ENCODE results near the gene CACHD1. TPM values are rescaled to one million over a fixed set of nuclear protein-coding genes. Genes with fewer than 3 reads are reported as not detected.
"Not testable (repeated sequence)": the region's sequence is repeated elsewhere in the genome, so short reads cannot be mapped to it uniquely, and the experiment has no call there.

The CACHD1 gene
- total and polyA plus RNA-seq, 8 donors = 2.9 to 7.1 (median 5.2) TPM

- Histone ChIP-seq H3K36me3 (no peaks in the 10 kb centered on the region), H3K4me1 (peaks cover 4 to 19% (median 9%) of the 10 kb centered on the region in 3 donors), H3K9me3 (no peaks in the 10 kb centered on the region), H3K4me3 (peak overlapping the region; percentile 16 to 50 (median 34)), H3K27me3 (no peaks in the 10 kb centered on the region), H3K27ac (peak overlapping the region in 2 of 4 donors; percentile 40 to 62)
- 16 to 20% methylated on average over 15 of the region's 15 CpGs for whole genome bisulfite sequencing, 2 donors
- intact Hi-C loops (cut with DNase I) = no loop called here
- FAIRE-seq (no peak), ATAC-seq (peak; percentile 56 to 75 (median 68)), DNase-seq (peak; percentile 26 to 60 (median 44))
- TF ChIP-seq CTCF (IDR thresholded peaks at IDR 0.05) = no peak
Observed at GRCh38 chr1:64505944-64506655, 36.2 kb downstream of the CACHD1 start.

- FAIRE-seq = no peak
- Histone ChIP-seq H3K9me3 (no peaks in the 10 kb centered on the region), H3K27me3 (no peaks in the 10 kb centered on the region), H3K36me3 (no peaks in the 10 kb centered on the region), H3K4me1 (peaks cover 4 to 19% (median 6%) of the 10 kb centered on the region in 3 donors), H3K27ac (no peak overlapping the region), H3K4me3 (no peak overlapping the region)
- intact Hi-C loops (cut with DNase I) = no loop called here
- TF ChIP-seq CTCF (IDR thresholded peaks at IDR 0.05) = no peak
- DNase-seq = no peak
- WGBS, 2 donors = 95 to 98% methylated on average over 2 of the region's 2 CpGs
- ATAC-seq = no peak
Observed at GRCh38 chr1:64508629-64509028, 38.7 kb downstream of the CACHD1 start.

GRCh38 chr1:64511044-64511443 lies 41.1 kb downstream of the CACHD1 start:
- Histone ChIP-seq H3K27ac (no peak overlapping the region), H3K4me3 (no peak overlapping the region), H3K27me3 (no peaks in the 10 kb centered on the region), H3K4me1 (peaks cover 10 to 37% (median 24%) of the 10 kb centered on the region in 3 donors), H3K36me3 (no peaks in the 10 kb centered on the region), H3K9me3 (no peaks in the 10 kb centered on the region)
- FAIRE-seq (no peak), ATAC-seq (no peak), DNase-seq (no peak)
- 84 to 87% methylated on average over 4 of the region's 4 CpGs for WGBS, 2 donors
- intact Hi-C loops (cut with DNase I) = no loop called here
- no peak for TF ChIP-seq CTCF (IDR thresholded peaks at IDR 0.05)

- H3K9me3 ChIP-seq; H3K27me3 ChIP-seq; H3K27ac ChIP-seq; FAIRE-seq; intact Hi-C loops (cut with DNase I); DNase-seq; H3K4me3 ChIP-seq; H3K36me3 ChIP-seq: not testable (repeated sequence)
- peaks cover 10 to 38% (median 34%) of the 10 kb centered on the region in 3 donors for H3K4me1 ChIP-seq
- 46 to 59% methylated on average over 2 of the region's 2 CpGs for WGBS, 2 donors
- peak in 2 of 4 donors; percentile 17 to 19 for ATAC-seq
Observed at GRCh38 chr1:64512206-64512605, 42.3 kb downstream of the CACHD1 start.

GRCh38 chr1:64513545-64513944 lies 43.6 kb downstream of the CACHD1 start:
- Histone ChIP-seq H3K4me3 (no peak overlapping the region), H3K36me3 (no peaks in the 10 kb centered on the region), H3K27ac (peak overlapping the region in 1 of 4 donors; percentile 18), H3K27me3 (no peaks in the 10 kb centered on the region), H3K4me1 (peaks cover 10 to 38% (median 34%) of the 10 kb centered on the region in 3 donors), H3K9me3 (no peaks in the 10 kb centered on the region)
- TF ChIP-seq CTCF (IDR thresholded peaks at IDR 0.05) = no peak
- intact Hi-C loops (cut with DNase I) = no loop called here
- no peak for ATAC-seq
- DNase-seq = no peak
- FAIRE-seq = no peak
